AG20443 (cell line): Measurements from ENCODE around the gene FABP2.
"Not testable (repeated sequence)": the region's sequence is repeated elsewhere in the genome, so short reads cannot be mapped to it uniquely, and the experiment has no call there.

Experiments
- DNase-seq: peaks from one replicate; pipeline ENCODE4 v3.0.0; 2012; ENCODE audit warnings: low spot score, mixed read lengths

Gene FABP2

GRCh38 chr4:119310826-119311225 lies 11.1 kb downstream of the FABP2 start:
- DNase-seq, result no peak

- no peak for DNase-seq
These were observed 14.3 kb downstream of the FABP2 start for GRCh38 chr4:119307606-119308005.

GRCh38 chr4:119304431-119304830 lies 17.5 kb downstream of the FABP2 start:
- no peak for DNase-seq

DNA sequence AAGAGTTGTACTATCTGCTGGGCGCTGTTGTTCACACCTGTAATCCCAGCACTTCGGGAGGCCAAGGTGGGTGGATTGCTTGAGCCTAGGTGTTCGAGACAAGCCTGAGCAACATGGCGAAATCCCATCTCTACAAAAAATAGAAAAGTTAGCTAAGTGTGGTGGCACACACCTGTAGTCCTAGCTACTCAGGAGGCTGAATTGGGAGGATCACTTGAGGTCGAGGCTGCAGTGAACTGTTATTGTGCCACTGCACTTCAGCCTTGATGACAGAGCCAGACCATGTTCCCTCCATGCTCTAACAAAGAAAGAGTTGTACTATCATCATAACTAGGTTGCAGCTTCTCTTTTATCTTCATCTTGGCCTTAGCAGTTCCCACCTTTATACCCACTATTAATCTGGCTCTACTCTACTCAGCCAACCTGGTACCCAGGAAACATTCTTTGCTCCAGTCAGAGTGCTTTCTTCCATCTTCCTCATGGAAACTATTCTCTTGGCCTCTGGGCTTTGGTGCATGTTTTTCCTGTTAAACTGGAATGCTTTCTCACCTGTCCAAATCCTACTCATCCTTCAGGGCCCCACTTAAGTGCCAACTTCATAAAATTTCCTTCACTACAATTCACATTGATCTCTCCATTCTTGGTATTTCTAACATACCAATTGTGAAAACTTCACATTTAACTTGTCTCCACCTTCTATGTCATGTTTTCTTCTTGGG lies 18.2 kb downstream of the FABP2 start:
- DNase-seq, result no peak

DNA sequence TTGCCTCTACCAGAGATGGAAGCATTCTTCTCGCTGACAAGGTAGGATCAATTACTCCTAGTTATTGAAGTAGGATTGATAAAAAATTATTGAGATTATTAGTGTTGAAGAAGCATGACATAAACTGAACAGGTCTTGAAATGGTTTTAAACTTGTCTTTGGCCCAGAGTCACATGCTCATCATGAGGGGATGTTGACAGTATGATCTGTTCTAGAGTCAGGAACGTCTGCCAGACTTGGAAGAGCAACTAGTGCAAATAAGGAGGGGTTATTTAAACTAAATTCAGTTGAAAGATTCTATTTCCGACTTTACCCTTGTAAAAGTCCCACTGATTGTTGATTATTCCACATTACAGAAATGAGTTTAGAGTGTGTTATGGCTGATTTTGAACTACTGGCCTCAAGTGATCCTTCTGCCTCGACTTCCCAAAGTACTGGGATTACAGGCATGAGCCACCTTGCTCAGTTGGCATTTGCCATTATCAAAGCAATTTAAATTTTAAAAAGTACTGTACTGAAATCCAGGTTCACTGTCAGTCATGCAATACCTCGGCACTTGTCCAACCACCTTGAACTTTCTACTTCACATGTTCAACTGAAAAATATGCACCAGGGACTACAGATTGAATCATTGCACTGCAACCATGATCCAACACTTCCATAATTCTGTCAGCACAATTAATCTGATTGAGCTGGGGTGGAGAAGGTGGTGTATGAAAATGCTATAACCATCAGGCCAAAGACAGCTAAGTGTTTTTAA lies 19.7 kb downstream of the FABP2 start:
- DNase-seq, result no peak

DNA sequence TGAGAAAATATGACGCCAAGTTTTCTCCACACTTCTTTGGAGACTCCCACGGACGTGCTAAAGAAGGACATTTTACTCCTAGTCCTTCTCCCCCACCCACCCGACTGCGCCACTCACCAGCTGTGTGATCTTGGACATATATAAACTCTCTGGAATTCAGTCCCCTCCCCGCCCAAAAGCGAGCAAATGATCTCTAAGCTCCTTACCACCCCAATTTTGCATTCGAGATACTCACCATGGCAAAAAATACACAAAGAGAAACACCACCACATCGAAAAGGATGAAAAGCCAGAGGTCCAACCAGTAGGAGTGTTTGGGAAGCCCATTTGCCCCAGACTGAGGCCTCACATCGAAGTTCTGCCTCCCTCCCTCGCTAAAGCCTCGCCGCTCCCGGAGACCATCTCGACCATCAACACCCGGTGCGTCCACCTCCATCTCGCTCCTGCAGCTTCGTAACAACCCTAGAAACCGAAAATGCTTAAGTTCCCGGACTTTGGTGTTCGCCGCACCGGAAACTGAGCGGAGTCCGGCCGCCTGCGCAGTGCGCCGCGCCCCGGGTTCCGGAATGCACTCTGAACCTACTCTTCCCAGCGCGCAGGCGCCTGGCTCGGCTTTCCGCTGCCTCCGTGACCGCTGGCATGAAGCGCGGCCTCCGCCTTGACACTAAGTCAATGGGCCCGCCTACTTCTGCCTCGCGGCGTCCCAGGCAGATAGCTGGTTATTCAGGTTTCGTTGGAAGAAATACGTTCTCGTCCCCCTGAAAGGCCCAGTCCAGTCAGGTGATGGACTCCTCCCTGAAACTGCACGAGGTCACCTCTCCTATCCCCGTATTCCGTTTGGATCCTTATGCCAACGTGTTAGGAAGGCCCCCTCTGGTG lies 21.6 kb downstream of the FABP2 start:
- peak; percentile 98 for DNase-seq

DNA sequence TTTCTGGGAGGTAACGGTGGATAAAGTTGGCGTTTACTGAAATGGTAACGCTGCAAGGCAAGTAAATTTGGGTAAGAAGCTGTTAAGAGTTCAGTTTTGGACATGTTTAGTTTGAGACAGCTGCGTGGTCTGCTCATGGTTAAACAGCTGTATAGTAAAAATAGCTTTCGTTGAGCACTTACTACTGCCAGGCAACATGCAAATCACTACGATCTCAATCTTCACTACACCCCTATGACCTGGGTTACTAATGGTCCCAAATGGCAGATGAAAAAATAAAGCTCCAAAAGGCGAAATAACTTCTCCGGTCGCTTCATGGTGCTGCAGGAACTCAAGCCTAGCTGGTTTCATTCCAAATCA lies 22.2 kb downstream of the FABP2 start:
- DNase-seq, result no peak

DNA sequence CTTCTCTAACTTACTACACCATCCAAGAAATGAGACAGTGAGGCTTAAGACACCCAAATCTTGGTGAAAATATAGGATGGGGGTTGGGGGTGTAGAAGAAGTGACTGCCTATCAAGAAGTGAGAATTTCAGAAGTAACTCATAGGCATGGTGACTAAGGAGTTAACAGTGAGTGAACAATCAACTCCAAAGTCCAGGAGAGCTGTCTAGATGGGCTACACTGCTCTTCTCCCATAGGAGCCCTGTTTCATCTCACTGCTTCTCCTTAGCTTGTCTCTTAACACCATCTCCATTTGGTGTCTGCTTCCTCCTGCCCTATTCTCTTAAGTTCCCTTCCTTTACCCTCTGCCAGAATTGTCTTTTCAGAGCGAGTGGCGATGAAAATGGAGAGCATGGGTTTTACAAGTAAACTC lies 22.7 kb downstream of the FABP2 start:
- peak; percentile 15 for DNase-seq

GRCh38 chr4:119297795-119298194 lies 24.1 kb downstream of the FABP2 start:
- no peak for DNase-seq

GRCh38 chr4:119296356-119296755 lies 25.6 kb downstream of the FABP2 start:
- DNase-seq, result no peak

- DNase-seq, result no peak
These were observed 31.3 kb downstream of the FABP2 start for GRCh38 chr4:119290598-119290997.

- DNase-seq, result no peak
These were observed 32.6 kb downstream of the FABP2 start for GRCh38 chr4:119289313-119289712.

- DNase-seq, result peak; percentile 29
These were observed 35.4 kb downstream of the FABP2 start for GRCh38 chr4:119286377-119287002.

DNA sequence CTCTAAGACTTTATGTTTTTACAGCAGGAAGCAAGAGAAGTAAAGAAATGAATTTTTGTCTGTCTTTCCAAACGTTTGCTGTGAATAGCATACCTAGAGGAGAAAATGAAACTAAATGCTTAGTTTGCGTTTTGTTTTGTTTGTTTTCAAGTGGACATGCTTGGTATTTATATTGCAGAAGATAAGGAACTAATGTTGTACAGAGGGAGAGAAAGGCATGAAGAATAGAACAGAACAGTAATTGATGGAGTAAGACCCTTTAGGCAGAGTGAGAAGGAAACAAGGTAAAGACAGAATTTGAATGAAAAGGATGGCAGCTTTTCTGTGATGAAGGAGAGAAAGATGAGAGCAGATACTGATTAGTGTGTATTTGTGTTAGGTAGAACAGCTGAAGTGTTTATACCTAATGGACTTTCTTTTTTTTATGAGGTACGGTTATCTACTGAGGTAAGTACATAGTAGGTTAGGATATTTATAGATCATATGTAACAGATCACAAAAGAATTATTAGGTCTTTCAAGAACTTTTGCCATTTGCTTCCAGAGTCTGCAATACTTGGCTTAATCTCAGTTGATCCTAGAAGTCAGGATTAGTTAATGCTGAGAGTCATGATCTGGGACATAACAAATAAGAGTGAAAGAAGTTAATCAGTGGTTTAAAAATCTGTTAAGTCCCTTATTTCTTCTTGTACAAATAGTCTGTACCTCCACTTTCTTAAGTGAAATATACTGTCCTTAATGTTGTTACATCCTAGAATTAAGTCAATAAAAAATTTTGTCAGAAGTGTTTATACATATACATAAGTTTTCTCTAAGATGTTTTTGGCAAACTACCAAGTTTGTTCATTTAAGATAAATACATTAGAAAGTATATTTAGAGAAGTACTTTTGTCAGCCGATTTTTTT lies 36.8 kb downstream of the FABP2 start:
- no peak for DNase-seq

- no peak for DNase-seq
These were observed 40.5 kb downstream of the FABP2 start for GRCh38 chr4:119281393-119281792.

DNA sequence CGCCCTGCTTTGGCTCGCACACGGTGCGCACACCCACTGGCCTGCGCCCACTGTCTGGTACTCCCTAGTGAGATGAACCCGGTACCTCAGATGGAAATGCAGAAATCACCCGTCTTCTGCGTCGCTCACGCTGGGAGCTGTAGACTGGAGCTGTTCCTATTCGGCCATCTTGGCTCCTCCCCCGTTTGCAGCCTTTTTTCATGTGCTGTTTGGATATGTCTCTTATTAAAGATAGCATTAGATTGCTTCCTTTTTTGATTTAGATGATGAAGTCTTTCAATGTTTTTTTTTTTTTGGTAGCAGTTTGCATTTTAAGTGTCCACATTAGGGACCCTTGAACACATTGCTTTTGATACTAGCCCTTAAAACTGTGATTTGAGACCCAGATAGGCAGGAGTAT lies 42.0 kb downstream of the FABP2 start:
- not testable (repeated sequence) for DNase-seq

- not testable (repeated sequence) for DNase-seq
These were observed 42.4 kb downstream of the FABP2 start for GRCh38 chr4:119279541-119279940.

GRCh38 chr4:119271361-119272085 lies 50.4 kb downstream of the FABP2 start:
- no peak for DNase-seq

- no peak for DNase-seq
These were observed 53.5 kb downstream of the FABP2 start for GRCh38 chr4:119268466-119268865.
